ENCODE data around the gene MINDY2.
"Not testable (repeated sequence)": the region's sequence is repeated elsewhere in the genome, so short reads cannot be mapped to it uniquely, and the experiment has no call there.

Gene MINDY2

DNA sequence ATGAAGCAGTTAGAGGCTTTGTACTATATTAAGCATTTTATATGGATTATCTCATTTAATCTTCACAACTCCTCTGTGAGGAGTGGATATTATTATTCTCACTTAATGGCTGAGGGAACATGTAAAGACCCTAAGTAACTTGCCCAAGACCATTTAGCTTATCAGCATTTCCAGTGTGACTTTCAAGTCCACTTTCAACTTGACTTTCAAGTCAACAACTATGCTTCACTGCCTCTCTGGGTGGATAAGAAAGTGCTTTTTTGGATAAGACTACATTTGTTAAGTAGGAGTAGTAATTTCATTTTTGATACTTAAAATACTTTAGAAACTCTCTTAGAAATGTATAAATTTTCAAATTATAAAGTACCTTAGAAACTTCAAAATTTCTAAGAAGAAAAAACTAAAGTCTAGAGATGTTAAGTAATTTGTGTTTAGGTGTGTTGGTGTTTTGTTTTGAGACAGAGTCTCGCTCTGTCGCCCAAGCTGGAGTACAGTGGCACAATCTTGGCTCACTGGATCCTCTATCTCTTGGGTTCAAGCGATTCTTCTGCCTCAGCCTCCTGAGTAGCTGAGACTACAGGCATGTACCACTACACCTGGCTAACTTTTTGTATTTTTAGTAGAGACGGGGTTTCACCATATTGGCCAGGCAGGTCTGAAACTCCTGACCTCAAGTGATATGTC is 71.8 kb downstream of the MINDY2 start:
- no peaks in the 10 kb centered on the region for H3K9me3 ChIP-seq (ENCODE audit: severe bottlenecking)
- peaks cover 14% of the 10 kb centered on the region for H3K36me3 ChIP-seq
- H3K27ac ChIP-seq: no peak overlapping the region
- TF ChIP-seq, protein P1, sequence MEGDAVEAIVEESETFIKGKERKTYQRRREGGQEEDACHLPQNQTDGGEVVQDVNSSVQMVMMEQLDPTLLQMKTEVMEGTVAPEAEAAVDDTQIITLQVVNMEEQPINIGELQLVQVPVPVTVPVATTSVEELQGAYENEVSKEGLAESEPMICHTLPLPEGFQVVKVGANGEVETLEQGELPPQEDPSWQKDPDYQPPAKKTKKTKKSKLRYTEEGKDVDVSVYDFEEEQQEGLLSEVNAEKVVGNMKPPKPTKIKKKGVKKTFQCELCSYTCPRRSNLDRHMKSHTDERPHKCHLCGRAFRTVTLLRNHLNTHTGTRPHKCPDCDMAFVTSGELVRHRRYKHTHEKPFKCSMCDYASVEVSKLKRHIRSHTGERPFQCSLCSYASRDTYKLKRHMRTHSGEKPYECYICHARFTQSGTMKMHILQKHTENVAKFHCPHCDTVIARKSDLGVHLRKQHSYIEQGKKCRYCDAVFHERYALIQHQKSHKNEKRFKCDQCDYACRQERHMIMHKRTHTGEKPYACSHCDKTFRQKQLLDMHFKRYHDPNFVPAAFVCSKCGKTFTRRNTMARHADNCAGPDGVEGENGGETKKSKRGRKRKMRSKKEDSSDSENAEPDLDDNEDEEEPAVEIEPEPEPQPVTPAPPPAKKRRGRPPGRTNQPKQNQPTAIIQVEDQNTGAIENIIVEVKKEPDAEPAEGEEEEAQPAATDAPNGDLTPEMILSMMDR (IDR thresholded peaks at IDR 0.05; ENCODE audit: low read depth, low read length): no peak
- H3K4me3 ChIP-seq (ENCODE audit: low read depth, low read length): no peak overlapping the region
- no peaks in the 10 kb centered on the region for H3K27me3 ChIP-seq (ENCODE audit: insufficient read depth, low read depth, severe bottlenecking)
- no peak for DNase-seq

DNA sequence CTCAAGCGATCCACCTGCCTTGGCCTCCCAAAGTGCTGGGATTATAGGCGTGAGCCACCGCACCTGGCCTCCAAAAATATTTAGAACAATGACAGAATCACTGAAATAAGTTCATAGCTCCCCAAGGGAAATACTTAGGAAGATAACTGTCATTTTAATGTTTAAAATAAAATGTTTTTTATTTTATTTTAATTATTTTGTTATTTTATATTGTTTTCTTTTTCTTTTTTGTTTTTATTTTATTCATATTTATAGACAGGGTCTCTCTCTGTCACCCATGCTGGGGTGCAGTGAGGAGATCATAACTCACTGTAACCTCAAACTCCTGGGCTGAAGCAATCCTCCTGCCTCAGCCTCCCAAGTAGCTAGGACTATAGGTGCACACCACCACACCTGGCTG is 80.1 kb downstream of the MINDY2 start:
- not testable (repeated sequence) for H3K27me3 ChIP-seq (ENCODE audit: insufficient read depth, low read depth, severe bottlenecking); H3K27ac ChIP-seq; H3K4me3 ChIP-seq (ENCODE audit: low read depth, low read length); H3K9me3 ChIP-seq (ENCODE audit: severe bottlenecking); DNase-seq
- peaks cover 34% of the 10 kb centered on the region for H3K36me3 ChIP-seq

DNA sequence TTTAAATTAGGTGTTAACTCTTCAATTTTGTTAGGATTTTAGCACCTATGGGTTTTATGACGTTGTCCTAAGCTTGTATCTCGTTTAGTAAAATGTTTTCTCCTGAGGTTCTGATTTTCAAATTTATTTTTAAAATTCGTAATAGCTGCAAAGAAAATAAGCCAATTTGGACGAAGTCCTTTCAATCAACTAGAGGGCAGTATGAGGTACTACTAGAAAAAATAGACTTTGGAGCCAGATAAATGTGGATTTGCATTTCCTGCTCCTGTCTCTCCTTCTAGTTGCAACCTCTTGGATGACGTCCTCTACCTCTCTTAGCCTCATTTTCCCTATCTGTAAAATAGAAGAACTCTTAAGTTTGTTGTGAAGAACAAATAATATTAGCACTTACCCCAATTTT is 81.2 kb downstream of the MINDY2 start:
- Histone ChIP-seq H3K9me3 (ENCODE audit: severe bottlenecking) (no peaks in the 10 kb centered on the region), H3K27me3 (ENCODE audit: insufficient read depth, low read depth, severe bottlenecking) (no peaks in the 10 kb centered on the region), H3K27ac (no peak overlapping the region), H3K36me3 (peaks cover 32% of the 10 kb centered on the region), H3K4me3 (ENCODE audit: low read depth, low read length) (no peak overlapping the region)
- TF ChIP-seq, protein P1 (IDR thresholded peaks at IDR 0.05; ENCODE audit: low read depth, low read length): no peak
- no peak for DNase-seq

DNA sequence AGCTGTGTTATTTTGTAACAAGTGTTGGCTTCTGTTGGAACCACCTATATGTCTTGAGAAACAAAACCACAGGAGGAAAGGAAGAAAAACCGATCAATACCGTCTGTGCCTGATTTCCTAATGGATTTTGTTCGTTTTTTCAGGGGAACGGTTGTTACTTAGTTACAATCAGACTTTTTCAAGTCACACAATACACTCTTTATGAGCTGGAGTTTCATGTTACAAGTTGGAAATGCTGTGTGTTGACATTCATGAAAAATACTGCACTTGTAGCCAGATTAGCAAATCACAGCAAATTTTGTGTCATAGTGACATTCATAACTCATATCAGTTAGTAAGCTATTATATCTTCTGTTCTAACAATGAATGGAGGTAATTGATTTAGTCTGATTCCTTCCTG is 83.5 kb downstream of the MINDY2 start:
- no peak overlapping the region for H3K4me3 ChIP-seq (ENCODE audit: low read depth, low read length)
- DNase-seq: no peak
- no peaks in the 10 kb centered on the region for H3K27me3 ChIP-seq (ENCODE audit: insufficient read depth, low read depth, severe bottlenecking)
- no peak overlapping the region for H3K27ac ChIP-seq
- no peaks in the 10 kb centered on the region for H3K9me3 ChIP-seq (ENCODE audit: severe bottlenecking)
- TF ChIP-seq, protein P1 (IDR thresholded peaks at IDR 0.05; ENCODE audit: low read depth, low read length): no peak
- peaks cover 20% of the 10 kb centered on the region for H3K36me3 ChIP-seq

DNA sequence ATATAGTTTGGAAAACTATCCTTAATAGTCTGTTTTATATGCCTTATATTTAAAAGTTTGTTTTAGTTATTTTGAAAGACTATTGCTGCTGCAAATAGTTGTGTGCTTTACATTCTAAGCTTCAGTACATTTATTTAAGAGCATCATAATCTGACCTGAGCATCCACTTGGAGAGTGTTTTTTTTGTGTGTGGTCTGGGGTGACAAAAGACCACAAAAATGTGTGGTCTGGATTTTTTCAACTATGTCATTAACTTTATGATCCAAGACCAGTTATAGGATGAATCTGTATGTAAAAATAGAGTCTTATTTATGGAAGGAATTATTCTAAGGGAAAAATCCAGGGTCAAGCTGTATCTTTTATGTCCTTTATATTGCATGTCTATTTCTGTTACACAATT is 85.0 kb downstream of the MINDY2 start:
- DNase-seq: no peak
- peaks cover 17% of the 10 kb centered on the region for H3K36me3 ChIP-seq
- H3K27me3 ChIP-seq (ENCODE audit: insufficient read depth, low read depth, severe bottlenecking): no peaks in the 10 kb centered on the region
- TF ChIP-seq, protein P1 (IDR thresholded peaks at IDR 0.05; ENCODE audit: low read depth, low read length): no peak
- H3K27ac ChIP-seq: no peak overlapping the region
- no peaks in the 10 kb centered on the region for H3K9me3 ChIP-seq (ENCODE audit: severe bottlenecking)
- no peak overlapping the region for H3K4me3 ChIP-seq (ENCODE audit: low read depth, low read length)

DNA sequence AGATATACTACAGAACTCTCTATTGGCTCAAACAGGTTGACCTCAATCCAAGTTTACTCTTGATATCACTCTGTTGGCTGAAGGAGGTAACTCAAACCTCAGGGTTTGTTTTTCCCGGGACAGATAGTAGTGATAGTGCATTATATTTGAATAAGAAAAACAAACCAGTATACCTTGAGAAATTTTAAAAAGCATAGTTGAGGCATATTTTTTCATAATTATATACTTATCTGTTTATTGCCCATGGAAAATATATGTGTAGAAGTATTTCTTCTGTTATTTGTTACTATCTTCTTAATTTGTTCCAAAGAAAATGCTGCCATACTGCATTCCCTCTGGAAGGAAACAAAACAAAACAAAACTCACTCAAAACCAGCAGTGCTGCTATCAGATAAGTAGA is 85.5 kb downstream of the MINDY2 start:
- H3K9me3 ChIP-seq (ENCODE audit: severe bottlenecking); DNase-seq; H3K27me3 ChIP-seq (ENCODE audit: insufficient read depth, low read depth, severe bottlenecking): not testable (repeated sequence)

DNA sequence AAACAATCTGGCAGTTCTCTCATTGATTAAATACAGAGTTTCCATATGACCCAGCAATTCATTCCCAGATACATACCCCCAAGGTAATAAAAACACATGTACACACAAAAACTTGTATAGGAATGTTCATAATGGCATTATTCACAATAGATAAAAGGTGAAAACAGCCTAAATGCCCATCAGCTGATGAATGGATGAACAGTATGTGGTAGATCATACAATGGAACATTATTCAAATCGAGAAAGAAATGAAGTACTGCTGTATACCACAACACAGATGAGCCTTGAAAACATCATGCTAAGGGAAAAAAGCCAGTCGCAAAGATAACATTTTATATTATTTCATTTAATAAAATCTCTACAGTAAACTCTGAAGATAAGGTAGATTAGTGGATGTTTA is 91.2 kb downstream of the MINDY2 start:
- H3K4me3 ChIP-seq (ENCODE audit: low read depth, low read length): no peak overlapping the region
- peaks cover 2% of the 10 kb centered on the region for H3K36me3 ChIP-seq
- H3K9me3 ChIP-seq (ENCODE audit: severe bottlenecking): no peaks in the 10 kb centered on the region
- H3K27me3 ChIP-seq (ENCODE audit: insufficient read depth, low read depth, severe bottlenecking): no peaks in the 10 kb centered on the region
- DNase-seq: no peak
- TF ChIP-seq, protein P1 (IDR thresholded peaks at IDR 0.05; ENCODE audit: low read depth, low read length): no peak
- no peak overlapping the region for H3K27ac ChIP-seq

More for the DNA sequence above, 85.5 kb downstream of the MINDY2 start:
- not testable (repeated sequence) for H3K27ac ChIP-seq; H3K4me3 ChIP-seq (ENCODE audit: low read depth, low read length)
- H3K36me3 ChIP-seq: peaks cover 17% of the 10 kb centered on the region

All from WERI-Rb-1 (cell line).